Neural crest cell (in vitro differentiated cells): Measurements from ENCODE around the gene LSM14A. TPM values are rescaled to one million over a fixed set of nuclear protein-coding genes. Genes with fewer than 3 reads are reported as not detected.
"Not testable (repeated sequence)": the region's sequence is repeated elsewhere in the genome, so short reads cannot be mapped to it uniquely, and the experiment has no call there.

Source experiments
- DNase-seq: peaks from one replicate; pipeline ENCODE4 v3.0.0; 2021; ENCODE audit warnings: low read depth, mixed read lengths, low spot score
- H3K27ac Mint-ChIP-seq: one replicate; pipeline ENCODE4 v1.8.0; 2021; ENCODE audit warnings: mild to moderate bottlenecking, mixed read lengths; ENCODE audit not compliant: unreplicated experiment
- H3K27me3 Mint-ChIP-seq: 2 replicates; pipeline ENCODE4 v1.8.0; 2021; ENCODE audit warnings: low read depth, mild to moderate bottlenecking, mixed read lengths
- H3K36me3 Mint-ChIP-seq: 2 replicates; pipeline ENCODE4 v1.8.0; 2021; ENCODE audit warnings: low read depth, mild to moderate bottlenecking, mixed read lengths
- H3K4me1 Mint-ChIP-seq: 2 replicates; pipeline ENCODE4 v1.8.0; 2021; ENCODE audit warnings: mixed read lengths
- H3K4me3 Mint-ChIP-seq: one replicate; pipeline ENCODE4 v1.8.0; 2021; ENCODE audit warnings: mild to moderate bottlenecking, mixed read lengths
- H3K9me3 Mint-ChIP-seq: 2 replicates; pipeline ENCODE4 v1.8.0; 2021; ENCODE audit warnings: mixed read lengths
- CTCF ChIP-seq: fragments of 200-600 bp; sonication (generic); conservative IDR thresholded peaks from 2 replicates; pipeline ENCODE4 v1.5.0; 2021; ENCODE audit warnings: antibody characterized with exemption, mild to moderate bottlenecking
- total RNA-seq: library from RNA; stranded (reverse); gene quantifications from 2 replicates; pipeline ENCODE4 v1.2.1, GENCODE V29; 2021

The LSM14A gene
- total RNA-seq, 1 donor from 2014 or later: 141 TPM

- H3K4me3 Mint-ChIP-seq: no peak overlapping the region
- peaks cover 25% of the 10 kb centered on the region for H3K4me1 Mint-ChIP-seq
- no peak for TF ChIP-seq CTCF
- H3K36me3 Mint-ChIP-seq: no peaks in the 10 kb centered on the region
- no peaks in the 10 kb centered on the region for H3K9me3 Mint-ChIP-seq
- no peaks in the 10 kb centered on the region for H3K27me3 Mint-ChIP-seq
- DNase-seq: no peak
- no peak overlapping the region for H3K27ac Mint-ChIP-seq
These were observed 17.7 kb downstream of the LSM14A start for GRCh38 chr19:34189917-34190425.

- peaks cover 13% of the 10 kb centered on the region for H3K4me1 Mint-ChIP-seq
- H3K36me3 Mint-ChIP-seq: peaks cover 4% of the 10 kb centered on the region
- H3K9me3 Mint-ChIP-seq: no peaks in the 10 kb centered on the region
- H3K27ac Mint-ChIP-seq: peak overlapping the region; percentile 8
- H3K4me3 Mint-ChIP-seq: no peak overlapping the region
- TF ChIP-seq CTCF: no peak
- no peak for DNase-seq
- H3K27me3 Mint-ChIP-seq: no peaks in the 10 kb centered on the region
These were observed 19.2 kb downstream of the LSM14A start for GRCh38 chr19:34191355-34191962.

GRCh38 chr19:34193439-34193838 lies 21.1 kb downstream of the LSM14A start:
- H3K27me3 Mint-ChIP-seq: no peaks in the 10 kb centered on the region
- H3K4me1 Mint-ChIP-seq: peaks cover 10% of the 10 kb centered on the region
- H3K27ac Mint-ChIP-seq: no peak overlapping the region
- no peaks in the 10 kb centered on the region for H3K9me3 Mint-ChIP-seq
- TF ChIP-seq CTCF: no peak
- no peak overlapping the region for H3K4me3 Mint-ChIP-seq
- DNase-seq: no peak
- H3K36me3 Mint-ChIP-seq: peaks cover 7% of the 10 kb centered on the region

GRCh38 chr19:34193876-34194275 lies 21.6 kb downstream of the LSM14A start:
- DNase-seq: no peak
- Mint-ChIP-seq H3K27ac (no peak overlapping the region), H3K36me3 (peaks cover 7% of the 10 kb centered on the region), H3K4me3 (no peak overlapping the region), H3K27me3 (no peaks in the 10 kb centered on the region), H3K9me3 (no peaks in the 10 kb centered on the region), H3K4me1 (peaks cover 7% of the 10 kb centered on the region)
- TF ChIP-seq CTCF: no peak

- Mint-ChIP-seq H3K27me3 (no peaks in the 10 kb centered on the region), H3K4me3 (no peak overlapping the region), H3K4me1 (no peaks in the 10 kb centered on the region), H3K27ac (no peak overlapping the region), H3K9me3 (no peaks in the 10 kb centered on the region), H3K36me3 (peaks cover 24% of the 10 kb centered on the region)
- TF ChIP-seq CTCF: no peak
- DNase-seq: no peak
These were observed 28.8 kb downstream of the LSM14A start for GRCh38 chr19:34201133-34201532.

GRCh38 chr19:34205324-34205723 lies 33.0 kb downstream of the LSM14A start:
- H3K27ac Mint-ChIP-seq, H3K4me3 Mint-ChIP-seq, DNase-seq: not testable (repeated sequence)

More at GRCh38 chr19:34205324-34205723, 33.0 kb downstream of the LSM14A start:
- not testable (repeated sequence) for H3K27me3 Mint-ChIP-seq, H3K4me1 Mint-ChIP-seq, H3K9me3 Mint-ChIP-seq
- peaks cover 15% of the 10 kb centered on the region for H3K36me3 Mint-ChIP-seq
